Suprapubic skin (tissue), 4 donors: ENCODE data around the gene BCL11B. TPM values are rescaled to one million over a fixed set of nuclear protein-coding genes. Genes with fewer than 3 reads are reported as not detected.
A peak's percentile ranks its signal among the peaks of the same experiment; 100 is the strongest.

ENCODE experiments used
- DNase-seq, 2 donors: peaks; one replicate each; pipeline ENCODE4 v3.0.0-alpha.2; 2019; ENCODE audit warnings: low spot score in 2 of 2
- H3K27ac ChIP-seq: fragments of 200-600 bp; sonication (generic); one replicate; pipeline ENCODE4 v1.5.1; 2019
- H3K27me3 ChIP-seq: fragments of 200-600 bp; sonication (generic); one replicate; pipeline ENCODE4 v1.5.1; 2019
- H3K36me3 ChIP-seq: fragments of 200-600 bp; sonication (generic); one replicate; pipeline ENCODE4 v1.5.1; 2019
- H3K4me1 ChIP-seq: fragments of 200-600 bp; sonication (generic); one replicate; pipeline ENCODE4 v1.5.1; 2019
- H3K4me3 ChIP-seq: fragments of 200-600 bp; sonication (generic); one replicate; pipeline ENCODE4 v1.5.1; 2019; ENCODE audit warnings: mild to moderate bottlenecking
- H3K9me3 ChIP-seq: fragments of 200-600 bp; sonication (generic); one replicate; pipeline ENCODE4 v1.5.1; 2019
- CTCF ChIP-seq, 2 donors: fragments of 200-600 bp in 1 of 2; fragments of 450-650 bp in 1 of 2; sonication (generic) in 1 of 2; IDR thresholded peaks; one replicate each; pipeline ENCODE4 v1.5.1; 2016 to 2019; ENCODE audit warnings: antibody characterized with exemption in 2 of 2, mild to moderate bottlenecking in 1 of 2, moderate library complexity in 1 of 2
- EP300 ChIP-seq: sonication (generic); formaldehyde crosslinking; IDR thresholded peaks from one replicate; pipeline ENCODE4 v1.6.1; 2017; ENCODE audit warnings: antibody characterized with exemption
- POLR2A ChIP-seq, 2 donors: fragments of 450-650 bp; IDR thresholded peaks; one replicate each; pipeline ENCODE4 v1.6.1; 2017; ENCODE audit warnings: antibody characterized with exemption in 2 of 2, mild to moderate bottlenecking in 2 of 2, moderate library complexity in 2 of 2
- POLR2AphosphoS5 ChIP-seq, 3 donors: sonication (generic); formaldehyde crosslinking; IDR thresholded peaks; one replicate each; pipeline ENCODE4 v1.6.1; 2017; ENCODE audit warnings: antibody characterized with exemption in 3 of 3
- WGBS: methylation state at CpG from one replicate; pipeline ENCODE4 v1.1.5; 2018; 5-methylcytosine and 5-hydroxymethylcytosine counted together
- total RNA-seq, 4 donors: library from RNA; depleted of rRNA; stranded (reverse); fragments of >200 nt; gene quantifications; one replicate each; pipeline ENCODE4 v1.1.0, GENCODE V29; 2016

BCL11B gene
- total RNA-seq, 4 donors from 2014 or later, result 35.9 to 53.8 (median 47.5) TPM

GRCh38 chr14:99185436-99186068, 86.4 kb downstream of the BCL11B start:
- no peaks in the 10 kb centered on the region for H3K9me3 ChIP-seq
- 89% methylated on average over 15 of the region's 16 CpGs for WGBS
- DNase-seq, result peak in 1 of 2 donors; percentile 16
- no peaks in the 10 kb centered on the region for H3K36me3 ChIP-seq
- no peak overlapping the region for H3K27ac ChIP-seq
- H3K4me1 ChIP-seq, result peaks cover 23% of the 10 kb centered on the region
- no peak overlapping the region for H3K4me3 ChIP-seq
- no peak for TF ChIP-seq EP300
- no peak for TF ChIP-seq POLR2AphosphoS5 (IDR thresholded peaks at IDR 0.05)
- no peak for TF ChIP-seq POLR2A (IDR thresholded peaks at IDR 0.05)
- TF ChIP-seq CTCF (IDR thresholded peaks at IDR 0.05), result no peak
- no peaks in the 10 kb centered on the region for H3K27me3 ChIP-seq

- DNase-seq, result no peak
- no peaks in the 10 kb centered on the region for H3K9me3 ChIP-seq
- TF ChIP-seq POLR2A (IDR thresholded peaks at IDR 0.05), result no peak
- TF ChIP-seq EP300, result no peak
- no peak for TF ChIP-seq POLR2AphosphoS5 (IDR thresholded peaks at IDR 0.05)
- TF ChIP-seq CTCF (IDR thresholded peaks at IDR 0.05), result no peak
- H3K27ac ChIP-seq, result no peak overlapping the region
- WGBS, result 80% methylated on average over 8 of the region's 8 CpGs
- H3K36me3 ChIP-seq, result no peaks in the 10 kb centered on the region
- no peaks in the 10 kb centered on the region for H3K27me3 ChIP-seq
- H3K4me1 ChIP-seq, result peaks cover 10% of the 10 kb centered on the region
- no peak overlapping the region for H3K4me3 ChIP-seq
Observed at GRCh38 chr14:99183716-99184115, 88.3 kb downstream of the BCL11B start.

GRCh38 chr14:99183311-99183710, 88.7 kb downstream of the BCL11B start:
- no peak for DNase-seq
- 97% methylated on average over 12 of the region's 12 CpGs for WGBS
- TF ChIP-seq POLR2AphosphoS5 (IDR thresholded peaks at IDR 0.05) (no peak), CTCF (IDR thresholded peaks at IDR 0.05) (no peak), POLR2A (IDR thresholded peaks at IDR 0.05) (no peak), EP300 (no peak)
- Histone ChIP-seq H3K9me3 (no peaks in the 10 kb centered on the region), H3K36me3 (no peaks in the 10 kb centered on the region), H3K27ac (no peak overlapping the region), H3K4me1 (peaks cover 10% of the 10 kb centered on the region), H3K4me3 (no peak overlapping the region), H3K27me3 (no peaks in the 10 kb centered on the region)

- Histone ChIP-seq H3K4me3 (no peak overlapping the region), H3K27ac (no peak overlapping the region), H3K9me3 (no peaks in the 10 kb centered on the region), H3K27me3 (no peaks in the 10 kb centered on the region), H3K4me1 (peaks cover 15% of the 10 kb centered on the region), H3K36me3 (no peaks in the 10 kb centered on the region)
- no peak for DNase-seq
- TF ChIP-seq POLR2A (IDR thresholded peaks at IDR 0.05) (no peak), POLR2AphosphoS5 (IDR thresholded peaks at IDR 0.05) (no peak), CTCF (IDR thresholded peaks at IDR 0.05) (no peak)
- WGBS, result 75% methylated on average over 6 of the region's 6 CpGs
Observed at GRCh38 chr14:99182548-99183250, 89.3 kb downstream of the BCL11B start.

- TF ChIP-seq POLR2A (IDR thresholded peaks at IDR 0.05) (no peak), POLR2AphosphoS5 (IDR thresholded peaks at IDR 0.05) (no peak), EP300 (no peak), CTCF (IDR thresholded peaks at IDR 0.05) (no peak)
- Histone ChIP-seq H3K27me3 (no peaks in the 10 kb centered on the region), H3K27ac (no peak overlapping the region), H3K9me3 (no peaks in the 10 kb centered on the region), H3K36me3 (no peaks in the 10 kb centered on the region), H3K4me3 (no peak overlapping the region), H3K4me1 (peaks cover 22% of the 10 kb centered on the region)
- no peak for DNase-seq
- WGBS, result 86% methylated on average over 17 of the region's 17 CpGs
Observed at GRCh38 chr14:99181804-99182520, 90.0 kb downstream of the BCL11B start.
